Stimulated activated naive CD4-positive, alpha-beta T cell (primary cell): Measurements from ENCODE around the gene GNAO1.

Source experiments
- DNase-seq, 6 experiments: peaks; one replicate each; lab custom pipeline; 2025; lab: John Stamatoyannopoulos, UW

GNAO1 gene

GRCh38 chr16:56191156-56191815, at the start of gene GNAO1:
TSS of gene GNAO1 (plus strand) at chr16:56191489. CDS start at chr16:56192236, 747 bp downstream.
- peak in 3 of 6 experiments; percentile 13 to 19 (median 16) for DNase-seq

DNA sequence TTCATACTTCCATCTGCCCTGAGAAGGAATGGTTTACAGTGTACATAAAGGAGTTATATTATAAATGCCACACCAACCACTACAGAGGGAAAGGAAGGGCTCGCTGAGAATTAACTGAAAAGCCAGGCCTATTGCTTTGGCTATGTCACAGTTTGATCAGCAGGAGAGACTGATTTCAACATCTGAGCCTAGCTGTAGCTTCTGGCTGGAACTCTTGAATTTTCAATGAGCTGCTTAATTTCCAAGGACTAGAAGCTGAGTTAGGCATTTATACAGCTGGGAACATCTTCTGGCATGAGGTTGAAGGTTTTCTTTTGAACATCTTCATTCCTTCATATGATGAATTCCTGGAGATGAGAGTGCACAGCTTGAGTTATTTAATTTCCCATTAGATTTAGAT, 47.6 kb upstream of the GNAO1 start:
- DNase-seq = no peak

- DNase-seq = no peak
These were observed 45.9 kb upstream of the GNAO1 start for GRCh38 chr16:56145369-56145768.

DNA sequence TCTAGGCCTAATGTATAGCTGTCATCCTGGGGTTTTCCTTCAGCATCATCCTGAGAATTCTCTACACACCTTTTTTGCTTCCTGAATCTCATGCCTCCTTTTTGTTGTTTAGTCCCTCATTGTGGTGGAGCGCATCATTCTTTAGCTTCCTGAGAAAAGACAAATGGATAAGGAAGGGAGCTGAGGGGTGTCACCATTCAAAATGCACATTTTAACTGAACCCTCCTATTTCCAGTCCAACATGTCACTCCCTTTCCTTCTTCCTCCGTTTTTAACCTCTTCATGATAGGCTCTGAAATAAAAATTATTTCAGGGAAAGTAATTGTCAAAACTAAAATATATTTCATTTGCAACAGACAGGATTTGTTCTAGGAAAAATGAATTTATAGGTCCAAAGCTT, 39.7 kb upstream of the GNAO1 start:
- no peak for DNase-seq

DNA sequence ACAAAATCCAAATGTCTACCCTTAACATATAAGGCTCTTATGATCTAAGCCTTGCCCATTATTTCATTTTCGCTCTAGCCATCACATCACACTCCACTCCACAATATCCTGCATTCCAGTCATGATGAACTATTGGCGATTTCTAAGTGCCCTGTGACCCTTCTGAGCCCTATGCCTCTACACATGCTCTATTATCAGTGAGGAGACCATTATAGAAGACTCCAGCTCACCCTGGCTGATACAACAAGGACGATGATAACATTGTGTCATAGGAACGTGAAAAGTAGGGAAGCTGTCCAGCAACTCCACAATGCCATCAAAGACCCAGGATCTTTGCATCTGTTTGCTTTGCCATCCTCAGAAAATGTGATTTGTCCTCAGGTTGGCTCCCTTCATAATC, 29.6 kb upstream of the GNAO1 start:
- DNase-seq = no peak

DNA sequence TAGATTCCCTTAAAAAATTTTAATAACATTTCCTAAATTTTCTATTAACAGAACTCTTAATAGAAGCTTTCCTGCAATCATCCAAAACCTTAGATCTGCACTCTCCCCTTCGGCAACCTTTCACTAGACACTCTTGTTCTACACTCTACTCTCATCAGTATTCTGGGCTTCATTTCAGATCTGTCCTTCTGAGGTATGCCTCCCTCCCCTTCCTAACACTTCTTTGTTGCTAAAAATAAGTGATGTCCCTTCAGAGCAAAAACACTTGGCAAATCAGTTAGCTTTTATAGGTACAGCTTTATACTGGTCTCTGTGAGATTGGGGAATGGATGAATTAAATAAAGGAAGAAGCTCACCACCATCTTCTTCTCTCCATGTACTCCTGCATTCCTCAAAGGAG, 28.2 kb upstream of the GNAO1 start:
- no peak for DNase-seq

- no peak for DNase-seq
These were observed 27.4 kb upstream of the GNAO1 start for GRCh38 chr16:56163938-56164337.

DNA sequence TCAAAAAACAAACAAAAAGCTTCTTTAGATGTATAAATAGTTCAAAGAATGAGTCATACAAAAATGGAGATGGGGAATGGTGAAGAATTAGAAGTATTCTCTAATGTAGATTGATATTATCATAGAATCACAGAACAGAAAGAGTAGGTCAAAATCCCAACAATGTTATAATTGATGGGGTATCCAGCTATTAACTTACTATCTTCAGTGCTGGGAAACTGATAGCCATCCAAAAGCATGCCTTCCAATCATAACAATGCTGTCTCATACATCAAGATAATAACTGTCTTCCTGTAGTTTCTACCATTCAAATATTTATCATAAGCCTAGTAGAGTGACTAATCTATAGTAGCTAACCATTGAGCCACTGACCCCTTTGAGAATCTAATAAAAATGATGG, 26.7 kb upstream of the GNAO1 start:
- DNase-seq = no peak

DNA sequence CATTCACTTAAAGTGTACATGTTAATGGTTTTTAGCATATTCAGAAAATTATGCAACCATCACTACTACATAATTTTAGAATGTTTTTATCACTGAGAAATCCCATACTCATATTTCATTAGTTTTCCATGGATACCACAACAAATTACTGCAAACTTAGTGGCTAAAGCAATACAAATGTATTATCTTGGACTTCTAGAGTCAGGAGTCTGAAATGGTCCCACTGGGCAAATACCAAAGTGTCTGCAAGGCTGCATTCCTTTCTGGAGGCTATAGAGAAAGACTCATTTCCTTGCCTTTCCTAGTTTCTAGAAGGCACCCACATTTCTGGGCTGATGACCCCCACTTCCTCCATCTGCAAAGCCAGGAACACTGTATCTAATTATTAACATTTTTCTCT, 16.9 kb upstream of the GNAO1 start:
- no peak for DNase-seq

- no peak for DNase-seq
These were observed 9.9 kb upstream of the GNAO1 start for GRCh38 chr16:56181401-56181800.

GRCh38 chr16:56183266-56183665, 8.0 kb upstream of the GNAO1 start:
- no peak for DNase-seq

DNA sequence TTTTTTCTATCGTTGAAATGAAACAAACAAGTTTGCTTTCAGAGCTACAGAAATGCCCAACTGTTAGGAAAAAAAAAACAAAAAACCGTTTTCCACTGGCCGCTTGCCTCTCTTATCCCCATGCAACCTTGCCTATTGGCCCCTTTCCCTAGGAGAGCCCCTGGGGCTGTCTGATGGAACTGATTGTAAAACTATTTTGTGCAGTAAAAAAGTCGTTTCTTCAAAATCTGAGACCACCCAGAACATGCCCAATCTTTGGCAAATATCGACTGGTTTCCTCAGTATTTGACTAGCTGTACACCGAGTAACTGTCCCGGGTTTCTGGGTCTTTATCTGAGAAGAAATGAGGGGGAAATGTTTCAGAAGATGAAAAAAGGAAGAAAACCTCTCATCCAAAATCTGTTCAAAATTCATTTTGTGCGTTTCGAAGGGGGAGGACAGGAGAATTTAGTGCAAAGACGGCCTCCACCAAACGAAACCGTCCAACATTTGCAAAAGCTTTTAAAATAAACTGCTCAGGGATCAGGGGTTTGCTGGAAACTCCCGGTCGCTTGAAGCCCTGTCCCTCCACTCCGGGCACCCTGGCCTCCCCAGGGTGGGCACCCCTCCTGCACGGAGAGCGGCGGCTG, 1.1 kb upstream of the GNAO1 start:
- no peak for DNase-seq

DNA sequence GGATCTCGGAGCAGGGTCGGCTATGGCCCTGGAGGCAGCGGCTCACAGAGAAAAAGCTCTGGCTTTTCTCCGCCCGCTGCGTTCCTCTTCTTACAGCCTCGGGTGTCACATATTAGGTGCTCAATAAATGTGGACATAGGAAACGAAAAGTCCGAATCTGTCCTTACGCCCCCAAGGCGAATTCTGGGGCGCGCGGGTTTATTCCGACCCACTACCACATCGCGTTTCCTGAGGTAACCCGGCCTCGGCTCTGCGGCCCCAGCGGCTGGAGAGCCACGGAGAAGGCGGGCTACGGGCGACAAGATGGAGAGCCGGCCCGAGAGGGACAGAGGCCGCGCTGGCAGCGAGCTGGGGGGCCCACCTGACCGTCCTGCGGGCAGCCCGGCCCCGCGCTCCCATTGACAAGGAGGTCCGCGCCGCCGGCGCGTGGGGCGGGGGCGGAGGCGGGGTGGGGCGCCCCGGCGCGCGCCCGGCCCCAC, 573 bp upstream of the GNAO1 start:
- peak in 1 of 6 experiments; percentile 4 for DNase-seq

DNA sequence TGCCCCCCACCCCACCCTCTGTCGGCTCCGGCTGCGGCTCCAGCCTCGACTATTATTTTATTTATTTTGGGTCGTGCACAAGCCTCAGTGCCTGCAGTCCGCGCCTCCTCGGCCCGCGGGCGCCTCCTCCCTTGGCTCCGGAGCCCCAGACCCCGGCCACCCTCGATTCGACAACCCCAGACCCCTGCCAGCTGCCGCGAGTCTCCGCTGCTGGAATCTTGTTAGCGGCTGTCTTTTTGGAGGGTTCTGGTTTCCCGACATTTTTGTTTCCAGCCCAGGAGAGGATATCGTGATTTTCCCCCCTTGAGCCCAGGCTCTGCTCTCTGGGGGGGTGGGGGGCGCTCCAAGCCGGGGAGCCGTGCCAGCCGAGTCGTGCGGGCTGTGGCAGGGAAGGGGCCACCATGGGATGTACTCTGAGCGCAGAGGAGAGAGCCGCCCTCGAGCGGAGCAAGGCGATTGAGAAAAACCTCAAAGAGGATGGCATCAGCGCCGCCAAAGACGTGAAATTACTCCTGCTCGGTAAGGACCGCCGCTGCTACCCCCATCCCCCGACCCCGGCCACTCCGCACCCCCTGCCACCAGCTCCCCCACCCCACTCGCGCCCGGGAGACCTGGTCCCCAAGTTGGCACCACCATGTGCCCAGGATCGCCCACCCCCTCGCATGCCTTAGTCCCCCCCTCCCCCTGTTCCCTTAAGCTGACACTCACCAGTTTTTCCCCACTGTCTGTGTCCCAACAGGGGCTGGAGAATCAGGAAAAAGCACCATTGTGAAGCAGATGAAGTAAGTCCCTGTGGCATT, 746 bp downstream of the GNAO1 start:
- DNase-seq = peak in 1 of 6 experiments; percentile 19

GRCh38 chr16:56192635-56192945, 1.3 kb downstream of the GNAO1 start:
- no peak for DNase-seq

DNA sequence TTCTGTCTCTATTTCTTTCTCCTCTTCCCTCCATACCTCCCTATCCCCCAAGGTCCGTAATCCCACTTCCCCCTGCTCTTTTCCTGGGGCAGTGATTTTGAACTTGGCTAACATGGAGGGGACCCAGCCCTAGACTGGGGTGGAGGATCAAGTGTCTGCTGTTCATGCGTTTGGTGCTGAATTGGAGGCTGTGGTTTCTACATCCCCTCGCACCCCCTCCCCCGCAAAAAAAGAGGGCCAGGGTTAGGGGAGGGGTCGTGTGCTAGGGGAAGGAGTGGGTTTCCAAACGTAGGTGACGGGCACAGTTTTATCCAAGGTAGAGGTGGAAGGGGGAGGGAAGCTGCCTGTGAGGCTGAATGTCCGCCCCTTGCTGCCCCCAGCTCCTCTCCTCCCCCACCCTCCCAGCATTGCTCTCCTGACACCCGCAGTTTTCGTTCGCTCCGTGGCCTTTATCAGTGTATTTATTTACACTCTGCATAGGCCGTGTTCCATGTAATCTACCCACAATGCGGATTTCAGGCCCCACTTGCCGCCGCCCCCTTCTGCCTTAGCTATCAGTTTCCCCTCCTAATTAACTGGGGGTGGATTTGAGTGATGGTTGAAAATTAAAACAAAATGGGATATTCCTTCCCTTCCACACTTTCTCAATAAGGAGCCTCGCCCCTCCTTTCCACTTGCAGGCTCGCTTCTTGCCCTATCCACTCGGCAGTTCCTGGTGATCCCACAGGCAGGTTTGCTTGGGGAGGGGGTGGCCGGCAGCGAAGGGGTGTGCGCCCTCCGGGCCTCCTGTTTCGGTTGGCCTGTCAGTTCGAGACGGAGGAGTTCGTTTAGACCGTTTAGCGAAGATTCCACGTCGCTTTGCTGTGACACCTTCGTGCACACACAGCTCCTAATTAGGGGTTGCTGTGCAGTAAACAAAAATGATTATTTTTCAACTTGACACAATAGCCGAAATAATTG, 2.0 kb downstream of the GNAO1 start:
- no peak for DNase-seq

DNA sequence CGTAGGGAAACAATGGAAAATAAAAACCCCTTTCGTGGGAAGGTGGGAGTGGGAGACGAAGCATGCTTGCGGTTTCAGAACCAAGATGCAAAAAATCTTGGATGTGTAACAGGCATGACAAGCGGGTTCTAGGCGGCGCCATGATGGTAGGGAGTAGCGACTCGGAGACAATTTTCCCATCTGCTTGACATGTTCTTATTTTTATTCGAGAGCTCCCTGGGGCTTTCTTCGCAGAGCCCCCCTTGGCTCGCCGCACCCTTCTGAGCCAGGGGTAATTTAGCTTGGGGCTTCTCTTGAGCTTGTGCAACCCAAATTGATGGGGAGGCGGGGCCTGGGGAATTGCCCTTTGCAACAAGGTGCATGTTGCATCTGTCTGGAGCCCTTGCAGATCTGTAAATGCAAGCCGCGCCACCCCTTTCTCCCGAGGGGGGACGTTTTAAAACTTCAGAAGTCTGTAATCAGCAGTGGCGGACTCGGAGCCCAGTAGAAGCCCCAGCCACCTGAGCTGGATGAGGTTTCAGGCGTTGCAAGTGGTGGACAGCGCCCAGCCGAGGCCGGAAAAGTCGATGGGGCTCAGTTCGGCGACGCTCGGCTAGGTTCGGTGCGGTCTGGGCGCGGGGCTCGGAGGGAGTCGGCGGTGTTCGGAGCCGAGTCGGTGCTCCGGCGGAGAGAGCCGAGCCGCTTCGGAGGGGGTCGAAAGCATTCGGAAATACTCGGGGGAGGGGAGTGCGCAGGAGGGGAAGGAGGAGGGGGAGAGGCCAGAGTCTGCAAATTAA, 2.9 kb downstream of the GNAO1 start:
- peak; percentile 35 to 72 (median 50) for DNase-seq

- DNase-seq = no peak
These were observed 3.9 kb downstream of the GNAO1 start for GRCh38 chr16:56195151-56195550.

DNA sequence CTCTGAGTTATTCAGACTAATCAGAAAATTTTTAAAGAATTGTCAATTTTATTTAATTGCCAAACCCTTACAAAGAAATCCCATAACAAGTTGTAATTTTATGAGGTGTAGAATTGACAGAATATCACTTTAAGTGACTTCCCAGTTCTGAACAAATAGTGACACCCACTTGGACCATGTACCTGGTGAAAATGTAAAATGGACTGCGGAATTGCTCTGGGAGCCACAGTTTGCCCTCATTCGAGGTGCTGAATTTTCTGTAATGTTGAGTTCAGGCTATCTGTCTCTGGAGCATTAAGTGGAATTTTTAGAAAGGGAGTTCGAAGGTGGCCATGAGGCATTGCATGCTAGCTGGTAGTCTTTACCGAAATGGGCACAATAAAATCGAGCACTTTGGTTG, 5.1 kb downstream of the GNAO1 start:
- DNase-seq = no peak

- DNase-seq = no peak
These were observed 6.1 kb downstream of the GNAO1 start for GRCh38 chr16:56197192-56197992.
